HepG2 (cell line): ENCODE results near the gene ERCC4. TPM values are rescaled to one million over a fixed set of nuclear protein-coding genes. Genes with fewer than 3 reads are reported as not detected.

Source experiments
- ARNTL ChIP-seq: sonication (generic); formaldehyde crosslinking; IDR thresholded peaks from 2 replicates; pipeline ENCODE4 v1.4.0; 2020; ENCODE audit warnings: mild to moderate bottlenecking, missing genetic modification reagents
- CEBPG ChIP-seq: IDR thresholded peaks from 2 replicates; pipeline ENCODE4 v1.6.1; 2016
- CHD4 ChIP-seq: fragments of 200-600 bp; sonication (generic); IDR thresholded peaks from 2 replicates; pipeline ENCODE4 v1.7.0; 2017; ENCODE audit warnings: mild to moderate bottlenecking, low read length, borderline replicate concordance
- FOXO1 ChIP-seq: sonication (generic); formaldehyde crosslinking; IDR thresholded peaks from 2 replicates; pipeline ENCODE4 v1.4.0; 2020; ENCODE audit warnings: missing genetic modification reagents
- FOXP1 ChIP-seq, 2 experiments: fragments of 450-650 bp in 1 of 2; IDR thresholded peaks; 2 replicates each; pipeline ENCODE4 v1.6.1; 2017 to 2018; ENCODE audit warnings: antibody characterized with exemption in 1 of 2
- MAFK ChIP-seq, 2 experiments: IDR thresholded peaks in 1 of 2; conservative IDR thresholded peaks in 1 of 2; 2 replicates each; pipeline ENCODE4 v1.6.1; 2011; ENCODE audit warnings: improper control_type of control experiment in 2 of 2, low read length in 2 of 2
- NFAT5 ChIP-seq: sonication (generic); formaldehyde crosslinking; IDR thresholded peaks from 2 replicates; pipeline ENCODE4 v1.4.0; 2020; ENCODE audit warnings: missing genetic modification reagents
- PATZ1 ChIP-seq: sonication (generic); formaldehyde crosslinking; IDR thresholded peaks from 2 replicates; pipeline ENCODE4 v1.4.0; 2020; ENCODE audit warnings: missing genetic modification reagents
- RAD21 ChIP-seq: fragments of 450-650 bp; formaldehyde crosslinking; IDR thresholded peaks from 2 replicates; pipeline ENCODE4 v1.5.0; 2020; ENCODE audit warnings: mild to moderate bottlenecking
- SP4 ChIP-seq: sonication (generic); formaldehyde crosslinking; IDR thresholded peaks from 2 replicates; pipeline ENCODE4 v1.8.1; 2023; ENCODE audit warnings: mild to moderate bottlenecking, missing genetic modification reagents
- ZBTB2 ChIP-seq: sonication (generic); formaldehyde crosslinking; IDR thresholded peaks from 2 replicates; pipeline ENCODE4 v1.8.0; 2022; ENCODE audit warnings: low read depth, missing genetic modification reagents
- ZFP36 ChIP-seq: fragments of 150-350 bp; IDR thresholded peaks from 2 replicates; pipeline ENCODE4 v1.6.1; 2018; ENCODE audit warnings: borderline replicate concordance, low read length, low read depth; ENCODE audit not compliant: partially characterized antibody
- ZNF292 ChIP-seq: sonication (generic); formaldehyde crosslinking; IDR thresholded peaks from 2 replicates; pipeline ENCODE4 v1.8.1; 2022; ENCODE audit warnings: mild to moderate bottlenecking, low read depth, missing genetic modification reagents, borderline replicate concordance
- ZNF724P ChIP-seq: sonication (generic); formaldehyde crosslinking; IDR thresholded peaks from 2 replicates; pipeline ENCODE4 v1.8.0; 2022; ENCODE audit warnings: missing genetic modification reagents, borderline replicate concordance
- ZNF850 ChIP-seq: sonication (generic); formaldehyde crosslinking; conservative IDR thresholded peaks from 2 replicates; pipeline ENCODE4 v1.9.0; 2021; ENCODE audit warnings: mild to moderate bottlenecking, missing genetic modification reagents
- polyA plus RNA-seq, 8 experiments: library from polyadenylated mRNA; depleted of rRNA in 3 of 8; stranded (reverse) in 7 of 8; unstranded in 1 of 8; fragments of >200 nt; fragmentation: Illumina TruSeq in 4 of 8; extraction: Trizol in 4 of 8; gene quantifications; 2 replicates each; pipeline versions ENCODE4 v1.2.1 to v1.2.3, GENCODE V29; 2011 to 2016; ENCODE audit warnings: low read depth in 4 of 8, missing spikeins in 1 of 8, mixed read lengths in 1 of 8; ENCODE audit not compliant: insufficient read depth in 1 of 8
- total RNA-seq, 5 experiments: library from RNA; depleted of rRNA; stranded (reverse); fragments of >200 nt; fragmentation: Illumina TruSeq; extraction: Trizol; gene quantifications; 2 replicates each; pipeline ENCODE4 v1.2.3, GENCODE V29; 2016; ENCODE audit warnings: low read depth in 1 of 5
- TF ChIP-seq, protein P1 (sequence below): sonication (generic); formaldehyde crosslinking; IDR thresholded peaks from 2 replicates; pipeline ENCODE4 v1.8.0; 2022; ENCODE audit warnings: mild to moderate bottlenecking, missing genetic modification reagents, moderate library complexity
- TF ChIP-seq, protein P2 (sequence below): sonication (generic); formaldehyde crosslinking; IDR thresholded peaks from 2 replicates; pipeline ENCODE4 v1.8.1; 2023; ENCODE audit warnings: missing genetic modification reagents, inconsistent platforms, borderline replicate concordance
- TF ChIP-seq, protein P3 (sequence below): sonication (generic); formaldehyde crosslinking; IDR thresholded peaks from 2 replicates; pipeline ENCODE4 v1.8.0; 2022; ENCODE audit warnings: missing genetic modification reagents, mild to moderate bottlenecking, borderline replicate concordance

ERCC4 gene
- total and polyA plus RNA-seq, 2 of the 13 experiments (the other 11 are each of a cell fraction or from before 2014, with no cell fraction given) = 5.4 to 15.2 TPM

GRCh38 chr16:13919330-13919682 lies 648 bp upstream of the ERCC4 start (continued):
- TF ChIP-seq, protein P1, sequence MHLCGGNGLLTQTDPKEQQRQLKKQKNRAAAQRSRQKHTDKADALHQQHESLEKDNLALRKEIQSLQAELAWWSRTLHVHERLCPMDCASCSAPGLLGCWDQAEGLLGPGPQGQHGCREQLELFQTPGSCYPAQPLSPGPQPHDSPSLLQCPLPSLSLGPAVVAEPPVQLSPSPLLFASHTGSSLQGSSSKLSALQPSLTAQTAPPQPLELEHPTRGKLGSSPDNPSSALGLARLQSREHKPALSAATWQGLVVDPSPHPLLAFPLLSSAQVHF (CRISPR knock-in tag) = no peak
- TF ChIP-seq NFAT5 (CRISPR knock-in tag) (no peak), MAFK (conservative IDR thresholded peaks at IDR 0.05 in 1 of 2, IDR thresholded peaks at IDR 0.05 in 1 of 2; ENCODE audit: low read length in 2 of 2) (no peak), ZNF850 (CRISPR knock-in tag) (no peak), FOXO1 (CRISPR knock-in tag) (0 out of 2 replicates have a peak, but pooled peaks have one; percentile 15), ZNF292 (CRISPR knock-in tag) (0 out of 2 replicates have a peak, but pooled peaks have one; percentile 3), CEBPG (CRISPR knock-in tag) (no peak), FOXP1 (IDR thresholded peaks at IDR 0.05) (no peak), FOXP1 (CRISPR knock-in tag; IDR thresholded peaks at IDR 0.05) (0 out of 2 replicates have a peak, but pooled peaks have one; percentile 6), PATZ1 (CRISPR knock-in tag) (no peak; the same call in 1 of the 2 replicates), ZNF724P (CRISPR knock-in tag) (no peak), RAD21 (CRISPR knock-in tag) (peak; percentile 48), SP4 (CRISPR knock-in tag) (no peak), ZBTB2 (CRISPR knock-in tag) (no peak), CHD4 (no peak), ZFP36 (no peak), ARNTL (CRISPR knock-in tag) (0 out of 2 replicates have a peak, but pooled peaks have one; percentile 1)
- TF ChIP-seq, protein P2, sequence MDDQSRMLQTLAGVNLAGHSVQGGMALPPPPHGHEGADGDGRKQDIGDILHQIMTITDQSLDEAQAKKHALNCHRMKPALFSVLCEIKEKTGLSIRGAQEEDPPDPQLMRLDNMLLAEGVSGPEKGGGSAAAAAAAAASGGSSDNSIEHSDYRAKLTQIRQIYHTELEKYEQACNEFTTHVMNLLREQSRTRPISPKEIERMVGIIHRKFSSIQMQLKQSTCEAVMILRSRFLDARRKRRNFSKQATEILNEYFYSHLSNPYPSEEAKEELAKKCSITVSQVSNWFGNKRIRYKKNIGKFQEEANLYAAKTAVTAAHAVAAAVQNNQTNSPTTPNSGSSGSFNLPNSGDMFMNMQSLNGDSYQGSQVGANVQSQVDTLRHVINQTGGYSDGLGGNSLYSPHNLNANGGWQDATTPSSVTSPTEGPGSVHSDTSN = 0 out of 2 replicates have a peak, but pooled peaks have one; percentile 28
- TF ChIP-seq, protein P3, sequence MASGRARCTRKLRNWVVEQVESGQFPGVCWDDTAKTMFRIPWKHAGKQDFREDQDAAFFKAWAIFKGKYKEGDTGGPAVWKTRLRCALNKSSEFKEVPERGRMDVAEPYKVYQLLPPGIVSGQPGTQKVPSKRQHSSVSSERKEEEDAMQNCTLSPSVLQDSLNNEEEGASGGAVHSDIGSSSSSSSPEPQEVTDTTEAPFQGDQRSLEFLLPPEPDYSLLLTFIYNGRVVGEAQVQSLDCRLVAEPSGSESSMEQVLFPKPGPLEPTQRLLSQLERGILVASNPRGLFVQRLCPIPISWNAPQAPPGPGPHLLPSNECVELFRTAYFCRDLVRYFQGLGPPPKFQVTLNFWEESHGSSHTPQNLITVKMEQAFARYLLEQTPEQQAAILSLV = no peak
